MM.1S (cell line): Measurements from ENCODE around the gene FAR2.

Source experiments
- CTCF ChIP-seq: fragments of 300-600 bp; sonication (generic); IDR thresholded peaks from 2 replicates; pipeline ENCODE4 v1.5.1; 2016; ENCODE audit warnings: antibody characterized with exemption, low read length, mixed read lengths
- EZH2 ChIP-seq: fragments of 300-600 bp; sonication (generic); optimal IDR thresholded peaks from 2 replicates; pipeline ENCODE3; 2017; ENCODE audit warnings: low read depth, mild to moderate bottlenecking, antibody characterized with exemption, low read length, mixed read lengths

DNA sequence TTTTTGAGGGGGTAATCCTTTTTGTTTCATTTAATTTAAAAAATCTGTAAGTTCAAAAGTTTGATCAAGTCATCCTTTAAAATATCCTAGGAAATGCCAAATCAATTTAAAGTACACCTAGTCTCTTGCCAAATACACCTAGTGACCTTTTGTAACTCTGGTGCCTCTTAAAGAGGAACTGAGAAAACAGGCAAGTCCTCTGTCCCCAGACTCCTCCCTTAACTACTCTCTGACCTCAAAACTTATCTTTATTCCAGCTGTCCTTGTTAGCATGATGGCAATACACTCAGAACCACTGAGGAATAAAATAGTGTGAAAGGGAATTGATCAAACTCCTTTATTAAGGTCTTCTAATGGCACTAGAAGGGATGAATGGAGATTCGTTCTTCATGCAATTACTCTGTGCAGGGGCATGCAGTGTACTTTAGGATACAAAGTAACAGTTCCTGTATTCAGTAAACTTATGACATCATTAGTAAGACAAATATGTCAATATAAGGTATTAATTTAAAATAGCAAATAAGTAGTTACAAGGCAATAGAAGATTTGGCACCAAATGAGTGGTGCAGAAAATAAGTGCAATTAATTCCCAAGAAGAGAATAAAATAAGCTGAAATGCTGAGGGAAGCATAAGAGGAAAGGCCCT lies 3.3 kb downstream of the FAR2 start:
- TF ChIP-seq EZH2, result no peak
- TF ChIP-seq CTCF, result no peak
